Mucosa of rectum (tissue), 2 donors: Measurements from ENCODE around the gene RAPGEF2.

Source experiments
- H3K27ac ChIP-seq, 2 donors: one replicate each; pipeline ENCODE4 v1.7.0; 2013; ENCODE audit warnings: inconsistent platforms in 2 of 2, low read depth in 2 of 2, low read length in 2 of 2
- H3K27me3 ChIP-seq, 2 donors: one replicate each; pipeline ENCODE4 v1.7.0; 2013; ENCODE audit warnings: low read length in 2 of 2; ENCODE audit not compliant: control insufficient read depth in 2 of 2, insufficient read depth in 2 of 2
- H3K36me3 ChIP-seq, 2 donors: one replicate each; pipeline ENCODE4 v1.7.0; 2013; ENCODE audit warnings: low read length in 2 of 2; ENCODE audit not compliant: control insufficient read depth in 2 of 2, insufficient read depth in 2 of 2
- H3K4me1 ChIP-seq, 2 donors: one replicate each; pipeline ENCODE4 v1.7.0; 2013; ENCODE audit warnings: low read length in 2 of 2, mild to moderate bottlenecking in 1 of 2; ENCODE audit not compliant: control insufficient read depth in 2 of 2, insufficient read depth in 2 of 2
- H3K4me3 ChIP-seq, 2 donors: one replicate each; pipeline ENCODE4 v1.7.0; 2013; ENCODE audit warnings: low read length in 2 of 2
- H3K9ac ChIP-seq, 2 donors: one replicate each; pipeline ENCODE4 v1.7.0; 2013; ENCODE audit warnings: low read length in 2 of 2, low read depth in 1 of 2, mild to moderate bottlenecking in 1 of 2
- H3K9me3 ChIP-seq, 2 donors: one replicate each; pipeline ENCODE4 v1.7.0; 2013; ENCODE audit warnings: low read length in 2 of 2; ENCODE audit not compliant: control insufficient read depth in 2 of 2
- donor health status: healthy.
- donor health status: Normal muscosa, but diverticular disease.

Gene RAPGEF2

DNA sequence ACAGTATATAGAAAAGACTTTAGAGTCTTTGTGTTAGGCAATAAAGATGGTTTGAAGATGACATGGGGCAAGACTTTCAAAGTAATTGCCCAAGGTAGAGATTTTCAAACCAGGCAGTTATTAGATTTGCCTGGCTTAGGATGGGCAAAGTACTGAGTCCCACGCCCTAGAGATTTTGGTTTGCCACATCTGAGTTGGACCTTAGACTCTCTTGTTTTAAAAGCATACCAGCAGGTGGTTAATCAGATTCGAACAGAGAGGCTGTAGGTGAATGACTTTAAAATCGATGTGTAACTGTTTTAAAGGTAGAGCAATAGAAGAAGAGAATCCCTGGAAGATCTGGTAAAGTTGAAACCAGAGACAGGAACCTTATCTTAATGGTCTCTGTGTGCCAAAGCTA is 121.5 kb downstream of the RAPGEF2 start:
- H3K36me3 ChIP-seq = no peaks in the 10 kb centered on the region
- no peak overlapping the region for H3K27ac ChIP-seq
- H3K9me3 ChIP-seq = no peaks in the 10 kb centered on the region
- H3K9ac ChIP-seq = no peak overlapping the region
- H3K4me1 ChIP-seq = peaks cover 0 to 17% of the 10 kb centered on the region in 2 donors
- no peak overlapping the region for H3K4me3 ChIP-seq
- H3K27me3 ChIP-seq = no peaks in the 10 kb centered on the region

- H3K4me3 ChIP-seq = no peak overlapping the region
- H3K36me3 ChIP-seq = no peaks in the 10 kb centered on the region
- no peaks in the 10 kb centered on the region for H3K9me3 ChIP-seq
- H3K27me3 ChIP-seq = no peaks in the 10 kb centered on the region
- H3K4me1 ChIP-seq = peaks cover 0 to 17% of the 10 kb centered on the region in 2 donors
- no peak overlapping the region for H3K9ac ChIP-seq
- no peak overlapping the region for H3K27ac ChIP-seq
Observed at GRCh38 chr4:159227378-159227777, 124.5 kb downstream of the RAPGEF2 start.

DNA sequence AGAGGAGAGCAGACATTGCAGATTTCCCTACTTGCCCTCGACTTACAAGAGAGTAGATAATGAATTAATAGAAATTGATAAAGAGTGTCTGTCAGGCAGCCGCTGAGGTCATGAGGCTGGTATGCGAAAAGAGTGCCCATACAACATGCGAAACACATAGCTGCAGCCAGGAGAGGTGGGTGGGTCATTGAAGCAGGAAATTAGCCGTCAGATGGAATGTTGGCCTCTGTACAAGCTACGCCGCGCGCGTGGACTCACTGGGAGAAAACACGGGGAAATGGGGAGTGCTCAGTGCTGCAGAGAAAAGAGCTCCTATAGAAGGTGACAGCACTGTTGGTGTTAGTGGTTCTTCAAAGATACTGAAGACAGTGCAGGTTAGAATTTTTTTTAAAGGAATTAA is 125.1 kb downstream of the RAPGEF2 start:
- Histone ChIP-seq H3K4me1 (peaks cover 0 to 17% of the 10 kb centered on the region in 2 donors), H3K9me3 (no peaks in the 10 kb centered on the region), H3K36me3 (no peaks in the 10 kb centered on the region), H3K27me3 (no peaks in the 10 kb centered on the region), H3K4me3 (peak overlapping the region in 1 of 2 donors; percentile 51), H3K27ac (no peak overlapping the region), H3K9ac (no peak overlapping the region)

DNA sequence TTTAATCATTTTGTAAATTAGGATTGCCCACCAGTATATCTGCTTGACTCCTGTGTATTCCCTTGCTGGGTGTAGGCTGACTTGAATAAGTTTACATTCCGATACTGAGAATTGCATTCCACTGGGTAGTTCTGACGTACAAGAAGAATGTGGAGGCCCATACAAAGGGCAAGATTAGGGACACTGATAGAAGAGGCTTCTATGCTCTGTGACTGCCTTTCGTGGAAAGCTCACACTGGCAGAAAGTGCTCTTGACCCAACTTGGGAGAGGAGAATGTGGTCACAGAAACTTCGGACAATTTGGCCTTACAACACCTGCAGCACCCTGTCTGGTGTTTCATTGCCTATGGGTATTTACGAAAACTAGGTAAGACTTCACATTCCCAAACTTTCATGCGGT is 126.3 kb downstream of the RAPGEF2 start:
- no peak overlapping the region for H3K9ac ChIP-seq
- H3K27me3 ChIP-seq = no peaks in the 10 kb centered on the region
- peak overlapping the region in 1 of 2 donors; percentile 6 for H3K4me3 ChIP-seq
- peaks cover 0 to 16% of the 10 kb centered on the region in 2 donors for H3K4me1 ChIP-seq
- H3K27ac ChIP-seq = no peak overlapping the region
- no peaks in the 10 kb centered on the region for H3K9me3 ChIP-seq
- H3K36me3 ChIP-seq = no peaks in the 10 kb centered on the region

DNA sequence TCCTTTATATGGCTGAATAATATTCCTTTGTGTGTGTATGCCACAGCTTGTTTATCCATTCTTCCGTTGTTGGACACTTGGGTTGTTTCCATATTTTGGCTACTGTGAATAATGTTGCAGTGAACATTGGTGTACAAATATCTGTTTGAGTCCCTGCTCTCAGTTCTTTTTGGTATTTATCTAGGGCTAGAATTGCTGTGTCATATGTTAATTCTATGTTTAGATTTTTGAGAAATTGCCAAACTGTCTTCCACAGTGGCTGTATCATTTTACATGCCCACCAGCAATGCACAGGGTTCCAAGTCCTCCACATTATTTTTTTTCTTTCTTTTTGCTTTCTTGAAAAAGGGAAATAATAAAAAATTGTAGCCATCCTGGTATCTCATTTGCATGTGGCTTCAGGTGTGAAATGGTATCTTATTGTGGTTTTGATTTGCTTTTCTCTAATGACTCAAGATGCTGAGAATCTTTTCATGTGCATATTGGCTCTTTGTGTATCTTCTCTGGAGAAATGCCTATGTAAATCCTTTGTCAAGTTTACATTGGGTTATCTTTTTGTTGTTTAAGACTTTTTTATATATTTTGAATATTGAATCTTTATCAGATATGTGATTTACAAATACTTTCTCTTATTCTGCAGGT is 129.7 kb downstream of the RAPGEF2 start:
- Histone ChIP-seq H3K9me3 (no peaks in the 10 kb centered on the region), H3K36me3 (no peaks in the 10 kb centered on the region), H3K9ac (no peak overlapping the region), H3K27me3 (no peaks in the 10 kb centered on the region), H3K27ac (no peak overlapping the region), H3K4me1 (peaks cover 0 to 7% of the 10 kb centered on the region in 2 donors), H3K4me3 (no peak overlapping the region)

- H3K27me3 ChIP-seq = no peaks in the 10 kb centered on the region
- H3K36me3 ChIP-seq = no peaks in the 10 kb centered on the region
- no peaks in the 10 kb centered on the region for H3K9me3 ChIP-seq
- H3K4me3 ChIP-seq = no peak overlapping the region
- H3K4me1 ChIP-seq = peaks cover 0 to 2% of the 10 kb centered on the region in 2 donors
- H3K9ac ChIP-seq = no peak overlapping the region
- no peak overlapping the region for H3K27ac ChIP-seq
Observed at GRCh38 chr4:159235779-159236368, 133.0 kb downstream of the RAPGEF2 start.

DNA sequence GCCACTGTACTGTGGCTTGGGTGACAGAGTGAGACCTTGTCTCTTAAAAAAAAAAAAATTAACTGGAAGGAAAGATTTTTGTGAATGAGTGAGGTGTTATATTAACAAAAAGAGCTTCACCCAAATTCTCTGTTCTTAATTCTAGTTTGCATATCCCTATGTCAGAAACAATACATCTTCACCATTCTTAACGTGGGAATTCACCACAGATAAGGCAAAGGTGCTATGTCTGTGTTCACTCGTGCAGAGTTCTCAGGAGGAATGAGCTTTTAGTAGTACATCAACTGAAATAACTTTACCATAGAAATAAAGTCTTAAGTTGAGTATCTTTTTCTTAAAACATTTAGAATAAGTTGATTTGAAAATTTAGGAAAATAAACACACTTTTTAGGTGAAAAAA is 135.1 kb downstream of the RAPGEF2 start:
- Histone ChIP-seq H3K4me3 (no peak overlapping the region), H3K9me3 (no peaks in the 10 kb centered on the region), H3K27me3 (no peaks in the 10 kb centered on the region), H3K27ac (no peak overlapping the region), H3K9ac (no peak overlapping the region), H3K36me3 (no peaks in the 10 kb centered on the region), H3K4me1 (peaks cover 0 to 2% of the 10 kb centered on the region in 2 donors)

GRCh38 chr4:159238631-159239030 is 135.8 kb downstream of the RAPGEF2 start:
- H3K27ac ChIP-seq = no peak overlapping the region
- H3K4me1 ChIP-seq = peaks cover 0 to 2% of the 10 kb centered on the region in 2 donors
- H3K27me3 ChIP-seq = no peaks in the 10 kb centered on the region
- no peak overlapping the region for H3K9ac ChIP-seq
- no peaks in the 10 kb centered on the region for H3K36me3 ChIP-seq
- no peaks in the 10 kb centered on the region for H3K9me3 ChIP-seq
- no peak overlapping the region for H3K4me3 ChIP-seq

- H3K36me3 ChIP-seq = no peaks in the 10 kb centered on the region
- H3K9ac ChIP-seq = no peak overlapping the region
- no peaks in the 10 kb centered on the region for H3K9me3 ChIP-seq
- H3K27me3 ChIP-seq = no peaks in the 10 kb centered on the region
- no peak overlapping the region for H3K27ac ChIP-seq
- no peak overlapping the region for H3K4me3 ChIP-seq
- peaks cover 0 to 2% of the 10 kb centered on the region in 2 donors for H3K4me1 ChIP-seq
Observed at GRCh38 chr4:159239629-159240028, 136.8 kb downstream of the RAPGEF2 start.

GRCh38 chr4:159240046-159240445 is 137.2 kb downstream of the RAPGEF2 start:
- H3K9me3 ChIP-seq = no peaks in the 10 kb centered on the region
- H3K9ac ChIP-seq = no peak overlapping the region
- H3K4me3 ChIP-seq = no peak overlapping the region
- H3K36me3 ChIP-seq = no peaks in the 10 kb centered on the region
- H3K4me1 ChIP-seq = peaks cover 0 to 2% of the 10 kb centered on the region in 2 donors
- no peaks in the 10 kb centered on the region for H3K27me3 ChIP-seq
- no peak overlapping the region for H3K27ac ChIP-seq
